Mesendoderm (in vitro differentiated cells): ENCODE results near the gene GLI3.
A peak's percentile ranks its signal among the peaks of the same experiment; 100 is the strongest.

Experiments
- DNase-seq: peaks from one replicate; pipeline ENCODE4 v3.0.0; 2013
- H2AK5ac ChIP-seq: 2 replicates; pipeline ENCODE4 v1.6.1; 2013; ENCODE audit warnings: low read length, inconsistent platforms
- H2BK120ac ChIP-seq: 2 replicates; pipeline ENCODE4 v1.6.1; 2013; ENCODE audit warnings: low read depth, mild to moderate bottlenecking, low read length, moderate library complexity, mixed read lengths
- H2BK15ac ChIP-seq: replicated peaks from 2 replicates; pipeline ENCODE4 v1.6.1; 2013; ENCODE audit warnings: low read depth, mild to moderate bottlenecking, moderate library complexity
- H2BK5ac ChIP-seq: 2 replicates; pipeline ENCODE4 v1.6.1; 2013; ENCODE audit warnings: low read length, inconsistent platforms
- H3K18ac ChIP-seq: 2 replicates; pipeline ENCODE4 v1.6.1; 2013; ENCODE audit warnings: mild to moderate bottlenecking, low read length, mixed read lengths
- H3K23ac ChIP-seq: one replicate; pipeline ENCODE4 v1.6.1; 2013; ENCODE audit warnings: low read length
- H3K27ac ChIP-seq: 2 replicates; pipeline ENCODE4 v1.5.1; 2013; ENCODE audit warnings: low read depth, mild to moderate bottlenecking, inconsistent platforms, low read length, moderate library complexity
- H3K27me3 ChIP-seq: 2 replicates; pipeline ENCODE4 v1.6.1; 2013; ENCODE audit warnings: low read length, control low read depth, mild to moderate bottlenecking, inconsistent platforms; ENCODE audit not compliant: insufficient read depth, poor library complexity
- H3K36me3 ChIP-seq: 2 replicates; pipeline ENCODE4 v1.6.1; 2013; ENCODE audit warnings: low read length, inconsistent platforms; ENCODE audit not compliant: control insufficient read depth, insufficient read depth
- H3K4ac ChIP-seq: one replicate; pipeline ENCODE4 v1.6.1; 2013; ENCODE audit warnings: low read depth, mild to moderate bottlenecking, low read length, moderate library complexity
- H3K4me1 ChIP-seq: 2 replicates; pipeline ENCODE4 v1.6.1; 2013; ENCODE audit warnings: low read depth, low read length, inconsistent platforms; ENCODE audit not compliant: control insufficient read depth
- H3K4me2 ChIP-seq: 2 replicates; pipeline ENCODE4 v1.6.1; 2013; ENCODE audit warnings: low read length
- H3K4me3 ChIP-seq: 2 replicates; pipeline ENCODE4 v1.5.1; 2013; ENCODE audit warnings: mild to moderate bottlenecking, low read length
- H3K56ac ChIP-seq: one replicate; pipeline ENCODE4 v1.6.1; 2013; ENCODE audit warnings: low read length
- H3K79me1 ChIP-seq: 2 replicates; pipeline ENCODE4 v1.6.1; 2013; ENCODE audit warnings: low read length, inconsistent platforms
- H3K79me2 ChIP-seq: 2 replicates; pipeline ENCODE4 v1.6.1; 2013; ENCODE audit warnings: mild to moderate bottlenecking, low read length; ENCODE audit not compliant: control insufficient read depth, insufficient read depth
- H3K9ac ChIP-seq: 2 replicates; pipeline ENCODE4 v1.6.1; 2013; ENCODE audit warnings: low read length, inconsistent platforms
- H4K5ac ChIP-seq: one replicate; pipeline ENCODE4 v1.6.1; 2013; ENCODE audit warnings: low read length
- H4K8ac ChIP-seq: one replicate; pipeline ENCODE4 v1.6.1; 2013; ENCODE audit warnings: low read depth, mild to moderate bottlenecking, control low read depth, low read length, moderate library complexity
- WGBS: extraction: QIAGEN DNeasy Blood & Tissue Kit; methylation state at CpG from one replicate; pipeline ENCODE4 v1.1.7; 2013; ENCODE audit warnings: low lambda C conversion rate, missing lambda C conversion rate; ENCODE audit not compliant: insufficient coverage; ENCODE audit errors: extremely low coverage; 5-methylcytosine and 5-hydroxymethylcytosine counted together

The GLI3 gene

GRCh38 chr7:42104694-42105093, 132.3 kb downstream of the GLI3 start:
- no peak for DNase-seq
- H3K9ac ChIP-seq = no peak overlapping the region
- H3K79me1 ChIP-seq = no peaks in the 10 kb centered on the region
- no peak overlapping the region for H3K4me3 ChIP-seq
- H4K8ac ChIP-seq = no peak overlapping the region
- H3K27me3 ChIP-seq = no peaks in the 10 kb centered on the region
- H3K27ac ChIP-seq = no peak overlapping the region
- H3K4ac ChIP-seq = no peak overlapping the region
- H2AK5ac ChIP-seq = no peak overlapping the region
- H3K18ac ChIP-seq = no peak overlapping the region
- no peak overlapping the region for H2BK5ac ChIP-seq
- no peak overlapping the region for H3K23ac ChIP-seq
- no peak overlapping the region for H3K56ac ChIP-seq
- H2BK15ac ChIP-seq = no peak overlapping the region
- no peaks in the 10 kb centered on the region for H3K79me2 ChIP-seq
- no CpG with 5 or more reads among the region's 2 CpGs for WGBS
- H3K36me3 ChIP-seq = no peaks in the 10 kb centered on the region
- H3K4me1 ChIP-seq = peaks cover 33% of the 10 kb centered on the region
- H4K5ac ChIP-seq = no peak overlapping the region
- H2BK120ac ChIP-seq = no peak overlapping the region
- no peak overlapping the region for H3K4me2 ChIP-seq

GRCh38 chr7:42104231-42104630, 132.8 kb downstream of the GLI3 start:
- H3K36me3 ChIP-seq = no peaks in the 10 kb centered on the region
- WGBS = no CpG with 5 or more reads among the region's 5 CpGs

GRCh38 chr7:42103456-42103855, 133.6 kb downstream of the GLI3 start:
- no peaks in the 10 kb centered on the region for H3K79me1 ChIP-seq
- H2BK5ac ChIP-seq = no peak overlapping the region
- no peaks in the 10 kb centered on the region for H3K79me2 ChIP-seq
- DNase-seq = peak; percentile 71
- H3K4ac ChIP-seq = no peak overlapping the region
- no peaks in the 10 kb centered on the region for H3K27me3 ChIP-seq
- no peak overlapping the region for H3K27ac ChIP-seq
- no peak overlapping the region for H2BK120ac ChIP-seq
- no peak overlapping the region for H3K4me2 ChIP-seq
- H3K18ac ChIP-seq = no peak overlapping the region
- no peaks in the 10 kb centered on the region for H3K36me3 ChIP-seq
- no CpG with 5 or more reads among the region's 2 CpGs for WGBS
- H2AK5ac ChIP-seq = no peak overlapping the region
- H2BK15ac ChIP-seq = no peak overlapping the region
- no peak overlapping the region for H4K5ac ChIP-seq
- H4K8ac ChIP-seq = no peak overlapping the region
- H3K4me1 ChIP-seq = peaks cover 23% of the 10 kb centered on the region
- H3K9ac ChIP-seq = no peak overlapping the region
- no peak overlapping the region for H3K23ac ChIP-seq
- H3K4me3 ChIP-seq = no peak overlapping the region
- no peak overlapping the region for H3K56ac ChIP-seq

More at GRCh38 chr7:42104231-42104630, 132.8 kb downstream of the GLI3 start:
- H3K27ac ChIP-seq = no peak overlapping the region
- no peak overlapping the region for H3K4me3 ChIP-seq
- no peaks in the 10 kb centered on the region for H3K79me2 ChIP-seq
- H3K4ac ChIP-seq = no peak overlapping the region
- H2BK15ac ChIP-seq = no peak overlapping the region
- H2AK5ac ChIP-seq = no peak overlapping the region
- no peaks in the 10 kb centered on the region for H3K27me3 ChIP-seq
- H4K8ac ChIP-seq = no peak overlapping the region
- peaks cover 29% of the 10 kb centered on the region for H3K4me1 ChIP-seq
- no peak overlapping the region for H3K23ac ChIP-seq
- H3K9ac ChIP-seq = no peak overlapping the region
- H2BK5ac ChIP-seq = no peak overlapping the region
- H3K56ac ChIP-seq = no peak overlapping the region
- H2BK120ac ChIP-seq = no peak overlapping the region
- no peak overlapping the region for H4K5ac ChIP-seq
- H3K18ac ChIP-seq = no peak overlapping the region
- no peak for DNase-seq
- H3K4me2 ChIP-seq = no peak overlapping the region
- no peaks in the 10 kb centered on the region for H3K79me1 ChIP-seq

- Histone ChIP-seq H2BK15ac (no peak overlapping the region), H3K56ac (no peak overlapping the region), H3K9ac (no peak overlapping the region), H4K8ac (no peak overlapping the region), H3K36me3 (no peaks in the 10 kb centered on the region), H3K27me3 (no peaks in the 10 kb centered on the region), H2BK5ac (no peak overlapping the region), H3K23ac (no peak overlapping the region), H3K79me2 (no peaks in the 10 kb centered on the region), H2AK5ac (no peak overlapping the region), H3K79me1 (no peaks in the 10 kb centered on the region), H3K18ac (no peak overlapping the region), H3K4me3 (no peak overlapping the region), H3K27ac (no peak overlapping the region), H2BK120ac (no peak overlapping the region), H3K4me2 (no peak overlapping the region), H3K4ac (no peak overlapping the region), H3K4me1 (peaks cover 19% of the 10 kb centered on the region), H4K5ac (no peak overlapping the region)
- WGBS = no CpG with 5 or more reads among the region's 3 CpGs
- no peak for DNase-seq
These were observed 134.0 kb downstream of the GLI3 start for GRCh38 chr7:42103020-42103419.

- Histone ChIP-seq H3K4ac (no peak overlapping the region), H3K4me3 (no peak overlapping the region), H3K79me1 (no peaks in the 10 kb centered on the region), H3K23ac (no peak overlapping the region), H2BK15ac (no peak overlapping the region), H3K56ac (no peak overlapping the region), H2AK5ac (no peak overlapping the region), H3K9ac (no peak overlapping the region), H4K5ac (no peak overlapping the region), H3K79me2 (no peaks in the 10 kb centered on the region), H2BK120ac (no peak overlapping the region), H3K4me2 (no peak overlapping the region), H3K27ac (no peak overlapping the region), H3K4me1 (peaks cover 15% of the 10 kb centered on the region), H3K27me3 (no peaks in the 10 kb centered on the region), H4K8ac (no peak overlapping the region), H2BK5ac (no peak overlapping the region), H3K18ac (no peak overlapping the region), H3K36me3 (no peaks in the 10 kb centered on the region)
- no peak for DNase-seq
- WGBS = no CpG with 5 or more reads among the region's 4 CpGs
These were observed 134.7 kb downstream of the GLI3 start for GRCh38 chr7:42102301-42102700.

GRCh38 chr7:42100156-42100508, 136.9 kb downstream of the GLI3 start:
- WGBS = no CpG with 5 or more reads among the region's 2 CpGs
- no peaks in the 10 kb centered on the region for H3K79me2 ChIP-seq
- H3K4me2 ChIP-seq = no peak overlapping the region
- H2BK120ac ChIP-seq = no peak overlapping the region
- no peak overlapping the region for H2BK15ac ChIP-seq
- no peak overlapping the region for H2AK5ac ChIP-seq
- no peak overlapping the region for H3K27ac ChIP-seq
- no peak overlapping the region for H3K4ac ChIP-seq
- no peaks in the 10 kb centered on the region for H3K36me3 ChIP-seq
- H2BK5ac ChIP-seq = no peak overlapping the region
- H3K4me3 ChIP-seq = no peak overlapping the region
- no peak overlapping the region for H4K5ac ChIP-seq
- no peak for DNase-seq
- H3K9ac ChIP-seq = no peak overlapping the region
- no peak overlapping the region for H3K23ac ChIP-seq
- no peak overlapping the region for H4K8ac ChIP-seq
- H3K56ac ChIP-seq = no peak overlapping the region
- H3K4me1 ChIP-seq = peaks cover 13% of the 10 kb centered on the region
- H3K18ac ChIP-seq = no peak overlapping the region
- no peaks in the 10 kb centered on the region for H3K79me1 ChIP-seq
- H3K27me3 ChIP-seq = no peaks in the 10 kb centered on the region
